PC-3 (cell line): ENCODE results near the gene LRCH1.

Experiments
- CTCF ChIP-seq: fragments of 300-600 bp; sonication (generic); conservative IDR thresholded peaks from 2 replicates; pipeline ENCODE4 v1.5.1; 2017; ENCODE audit warnings: antibody characterized with exemption, low read depth, mild to moderate bottlenecking, low read length
- EZH2 ChIP-seq: fragments of 300-600 bp; sonication (generic); IDR thresholded peaks from one replicate; pipeline ENCODE4 v1.6.1; 2017; ENCODE audit warnings: antibody characterized with exemption, mild to moderate bottlenecking, low read length; ENCODE audit not compliant: unreplicated experiment

- TF ChIP-seq CTCF = no peak
- TF ChIP-seq EZH2 = no peak
These were observed 43.0 kb upstream of the LRCH1 start for GRCh38 chr13:46509981-46510380.
